NOMO-1 treated with dmso at 0.1 percent for 144 hours (cell line): Measurements from ENCODE around the gene PELI2.
A peak's percentile ranks its signal among the peaks of the same experiment; 100 is the strongest.

Experiments used
- DNase-seq: peaks from one replicate; lab custom pipeline; 2025; ENCODE audit not compliant: unreplicated experiment; lab: John Stamatoyannopoulos, UW

The PELI2 gene, protein sequence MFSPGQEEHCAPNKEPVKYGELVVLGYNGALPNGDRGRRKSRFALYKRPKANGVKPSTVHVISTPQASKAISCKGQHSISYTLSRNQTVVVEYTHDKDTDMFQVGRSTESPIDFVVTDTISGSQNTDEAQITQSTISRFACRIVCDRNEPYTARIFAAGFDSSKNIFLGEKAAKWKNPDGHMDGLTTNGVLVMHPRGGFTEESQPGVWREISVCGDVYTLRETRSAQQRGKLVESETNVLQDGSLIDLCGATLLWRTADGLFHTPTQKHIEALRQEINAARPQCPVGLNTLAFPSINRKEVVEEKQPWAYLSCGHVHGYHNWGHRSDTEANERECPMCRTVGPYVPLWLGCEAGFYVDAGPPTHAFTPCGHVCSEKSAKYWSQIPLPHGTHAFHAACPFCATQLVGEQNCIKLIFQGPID

GRCh38 chr14:56117765-56118610 lies at the start of gene PELI2:
Gene PELI2 (plus strand): TSS chr14:56118411. CDS start chr14:56118661, 250 bp downstream.
- DNase-seq, result peak; percentile 92

- no peak for DNase-seq
These were observed 44.4 kb upstream of the PELI2 start for GRCh38 chr14:56073799-56074198.

- no peak for DNase-seq
These were observed 42.9 kb upstream of the PELI2 start for GRCh38 chr14:56075301-56075700.

DNA sequence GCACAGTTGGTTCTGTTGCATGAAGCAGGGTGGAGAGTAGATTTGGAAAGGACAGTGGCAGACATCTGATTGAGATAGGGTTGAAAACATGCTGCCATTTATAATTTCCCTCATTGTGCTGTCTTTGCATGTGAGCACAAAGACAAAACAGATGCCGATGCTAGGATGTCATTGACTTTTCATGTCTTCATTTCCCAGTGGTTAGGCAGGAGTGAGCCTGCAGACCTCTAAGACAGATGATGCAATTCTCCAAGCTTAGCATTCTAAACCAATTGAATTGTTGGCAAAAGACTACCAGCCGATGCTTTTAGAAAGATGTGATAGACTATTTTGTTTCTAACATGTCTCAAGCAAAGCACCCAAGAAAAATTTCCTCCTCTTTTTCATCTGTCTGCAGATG lies 37.1 kb upstream of the PELI2 start:
- DNase-seq, result no peak

DNA sequence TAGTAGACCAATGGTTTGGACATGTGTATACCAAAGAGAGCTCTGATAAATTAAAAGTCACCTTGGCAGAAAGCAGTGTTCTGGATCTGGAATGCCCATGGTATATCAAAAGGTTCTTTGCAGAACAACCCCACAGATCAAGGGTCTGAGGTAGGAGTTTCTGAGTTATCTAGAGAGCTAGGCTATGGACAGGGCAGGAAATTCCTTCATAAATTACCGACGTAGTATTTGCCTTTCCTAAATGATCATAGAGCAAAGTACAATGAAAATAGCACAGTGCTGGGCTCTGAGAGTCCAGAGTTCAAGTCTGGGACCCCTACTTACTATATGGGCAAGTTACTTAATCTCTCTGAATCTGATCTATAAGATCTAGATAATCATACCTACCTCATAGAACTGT lies 35.3 kb upstream of the PELI2 start:
- no peak for DNase-seq

DNA sequence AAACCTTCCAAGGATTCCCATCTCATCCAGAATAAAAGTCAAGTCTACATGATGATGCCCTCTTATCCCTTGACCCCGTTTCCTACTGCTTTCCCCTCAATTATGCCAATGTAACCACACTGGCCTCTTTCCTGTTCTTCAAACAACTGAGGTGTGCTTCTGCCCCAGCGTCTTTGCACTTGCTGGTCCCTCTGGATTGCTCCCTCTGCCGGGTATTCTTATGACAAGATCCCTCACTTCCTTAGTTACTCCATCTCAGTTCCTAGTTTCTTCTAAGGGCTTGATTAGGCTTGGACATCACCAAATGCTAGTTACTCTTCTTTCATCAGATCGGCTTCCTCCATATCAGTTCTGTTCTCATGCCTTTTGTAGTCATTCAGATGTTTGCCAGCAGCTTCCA lies 32.7 kb upstream of the PELI2 start:
- DNase-seq, result no peak

- DNase-seq, result no peak
These were observed 30.3 kb upstream of the PELI2 start for GRCh38 chr14:56087671-56088471.

- no peak for DNase-seq
These were observed 29.3 kb upstream of the PELI2 start for GRCh38 chr14:56088941-56089340.

DNA sequence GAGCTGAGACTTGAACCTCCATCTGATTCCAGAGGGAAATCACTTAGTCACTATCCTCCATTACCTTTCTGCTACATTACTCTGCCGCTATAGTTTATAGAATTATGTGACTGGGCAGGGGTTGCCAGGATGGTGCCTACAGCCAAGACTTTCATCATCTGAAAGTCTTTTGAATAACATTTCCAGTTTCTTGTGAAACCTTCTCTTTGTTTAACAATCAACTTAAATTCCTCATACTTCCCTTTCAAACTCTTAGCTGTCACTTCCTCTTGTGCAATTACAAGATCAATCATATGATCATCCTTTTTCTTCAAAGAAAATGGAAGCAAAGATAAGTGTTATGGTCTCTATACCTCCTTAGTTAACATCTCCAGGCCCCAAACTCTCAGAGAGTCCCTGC lies 25.4 kb upstream of the PELI2 start:
- peak; percentile 46 for DNase-seq

DNA sequence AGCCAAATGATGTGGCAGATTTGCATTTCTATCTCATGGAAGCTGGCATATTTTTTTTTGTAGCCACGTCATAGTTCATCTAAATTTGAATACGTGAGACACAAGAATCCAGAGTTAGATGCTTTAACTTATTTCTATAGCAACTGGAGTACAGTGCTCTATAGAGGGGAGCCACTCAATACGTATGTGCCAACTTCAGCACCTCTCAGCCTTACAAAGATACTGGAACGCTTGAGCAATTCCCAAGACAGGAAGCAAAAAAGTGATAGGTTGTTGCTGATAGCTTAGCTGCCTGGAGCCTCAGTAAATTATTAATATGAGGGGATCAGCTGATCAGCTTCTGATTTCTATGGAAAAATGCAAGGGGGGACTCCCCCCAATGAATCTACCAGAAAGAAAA lies 24.1 kb upstream of the PELI2 start:
- no peak for DNase-seq

GRCh38 chr14:56098021-56098420 lies 20.2 kb upstream of the PELI2 start:
- no peak for DNase-seq

- no peak for DNase-seq
These were observed 19.0 kb upstream of the PELI2 start for GRCh38 chr14:56099081-56099797.

DNA sequence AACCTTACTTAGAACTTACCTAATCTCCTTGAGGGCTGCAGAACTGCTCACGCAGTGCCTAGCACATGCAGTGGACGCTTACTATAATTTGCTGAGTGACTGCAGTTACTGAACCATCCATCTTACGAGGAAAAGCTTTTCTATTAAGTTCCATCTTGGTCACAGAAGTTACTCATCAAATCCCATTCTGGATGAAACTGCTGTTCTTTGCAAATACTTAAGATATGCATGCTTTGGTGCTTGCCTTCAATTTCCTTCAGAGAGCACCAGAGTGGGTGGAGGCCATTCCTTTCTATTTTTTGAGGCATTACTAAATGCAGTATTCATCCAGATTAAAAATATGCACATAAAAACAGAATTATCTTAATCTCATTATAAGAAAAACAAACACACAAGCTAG lies 17.7 kb upstream of the PELI2 start:
- no peak for DNase-seq

GRCh38 chr14:56102941-56103340 lies 15.3 kb upstream of the PELI2 start:
- no peak for DNase-seq

DNA sequence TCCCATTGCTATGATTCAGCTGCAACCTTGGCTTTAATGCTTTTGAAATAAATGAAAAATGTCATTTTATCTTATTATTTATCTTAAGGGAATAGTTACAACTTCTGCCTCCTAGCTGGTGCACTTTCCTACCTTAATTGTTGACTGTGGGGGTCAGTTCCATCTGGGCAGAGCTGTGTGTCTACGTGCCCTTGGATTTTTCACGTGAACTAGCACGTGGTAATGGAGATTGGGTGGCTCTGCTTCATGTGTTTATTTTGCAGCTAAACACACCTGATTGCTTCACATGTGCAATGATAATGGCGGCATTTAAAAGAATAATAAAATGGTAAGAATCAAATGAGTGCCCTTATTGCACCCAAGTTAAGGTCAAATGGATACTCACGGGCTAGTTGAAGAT lies 10.6 kb upstream of the PELI2 start:
- no peak for DNase-seq

DNA sequence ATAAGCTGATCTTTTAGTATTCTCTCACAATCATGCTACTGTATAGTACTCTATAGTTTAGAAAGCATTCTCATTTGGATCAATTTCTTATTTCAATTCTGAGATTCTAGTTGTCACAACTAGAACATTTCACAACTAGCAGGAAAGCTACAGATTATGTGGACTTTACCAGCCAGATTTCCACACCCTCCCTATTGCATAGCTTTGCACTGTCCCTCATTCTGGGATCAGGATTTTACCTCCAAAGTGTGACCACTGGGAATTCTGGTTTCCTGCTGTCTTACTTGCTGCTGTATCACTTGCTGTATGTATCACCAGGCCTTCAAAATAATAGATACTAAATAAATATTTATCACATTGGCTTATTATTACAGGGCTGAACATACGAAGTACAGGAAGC lies 10.2 kb upstream of the PELI2 start:
- no peak for DNase-seq

DNA sequence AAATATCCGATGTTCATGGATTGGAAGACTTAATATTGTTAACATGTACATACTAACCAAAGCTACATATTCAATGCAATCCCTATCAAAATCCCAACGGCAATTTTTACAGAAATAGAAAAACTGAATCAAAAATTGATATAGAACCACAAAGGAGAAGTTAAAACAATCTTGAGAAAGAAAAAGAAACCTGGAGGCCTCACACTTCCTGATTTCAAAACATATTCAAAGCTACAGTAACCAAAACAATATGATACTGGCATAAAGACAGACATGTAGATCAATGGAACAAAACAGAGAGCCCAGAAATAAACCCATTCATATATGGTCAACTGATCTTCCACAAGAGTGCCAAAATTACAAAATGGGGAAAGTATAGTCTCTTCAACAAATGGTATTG lies 5.4 kb upstream of the PELI2 start:
- DNase-seq, result no peak

DNA sequence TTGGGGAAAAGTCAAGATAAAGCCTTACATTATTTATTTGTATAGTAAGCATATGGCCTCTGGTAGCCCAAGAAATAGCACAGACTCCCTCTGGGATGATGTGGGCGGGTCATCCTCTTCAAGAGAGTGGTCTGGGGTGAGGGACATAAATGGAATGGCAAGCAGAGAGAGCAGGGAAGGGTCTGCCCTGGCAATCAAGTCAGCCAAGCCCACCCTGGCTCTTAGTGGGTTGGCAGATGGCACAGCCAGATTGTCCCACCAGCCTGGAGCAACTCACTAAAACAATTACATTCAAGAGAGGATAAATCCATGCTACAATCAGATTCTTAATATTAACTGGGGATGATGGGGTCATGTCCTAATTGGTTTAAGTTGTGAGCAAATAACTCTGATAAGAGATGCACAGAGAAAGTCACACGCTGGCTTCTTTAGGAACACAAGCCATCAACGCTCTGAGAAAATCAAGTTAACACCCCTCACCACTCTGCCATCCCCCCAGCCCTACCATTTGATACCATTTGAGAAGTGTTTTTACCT lies 2.8 kb upstream of the PELI2 start:
- DNase-seq, result no peak

DNA sequence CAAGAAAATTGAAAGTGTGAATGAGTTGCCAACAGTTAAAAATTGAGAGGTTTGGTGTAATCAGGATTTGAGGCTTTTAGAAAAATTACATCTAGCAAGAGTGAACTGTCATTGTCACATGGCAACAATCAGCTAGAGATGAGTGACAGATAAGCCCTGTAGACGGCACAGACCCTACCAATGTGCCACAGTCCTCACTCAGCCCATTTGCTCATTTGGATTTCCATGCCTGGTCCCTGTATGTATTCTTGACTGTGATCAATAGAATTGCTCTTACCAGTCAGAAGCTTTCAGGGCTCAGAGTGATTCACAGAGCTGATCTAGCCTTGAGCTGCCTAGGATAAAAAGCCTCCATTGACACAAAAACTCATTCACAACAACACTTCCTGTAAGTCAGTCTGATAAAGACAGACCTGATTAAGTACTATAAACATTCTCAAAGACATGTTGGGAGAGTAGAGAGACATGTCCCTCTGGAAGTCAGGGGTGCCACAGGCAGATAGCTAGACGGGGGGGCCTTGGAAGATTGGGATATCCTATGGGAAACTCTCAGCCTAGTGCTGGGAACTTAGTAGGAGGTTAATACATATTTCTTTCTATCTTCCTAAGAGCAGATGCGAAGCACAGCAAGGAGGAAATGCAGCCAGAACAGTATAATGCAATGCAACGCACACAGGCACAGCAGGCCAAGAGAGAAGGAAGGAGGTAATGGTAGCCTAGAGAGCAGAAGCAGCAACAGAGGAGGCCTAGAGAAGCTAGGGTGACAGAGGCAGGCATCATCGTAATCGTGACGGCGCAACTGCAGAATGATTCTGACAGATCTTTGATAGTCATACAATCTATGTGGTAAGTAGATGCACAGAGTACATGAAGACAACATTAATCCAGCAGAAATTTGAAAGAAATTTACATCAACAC lies 2.0 kb upstream of the PELI2 start:
- no peak for DNase-seq
